T-helper 1 cell treated with Interleukin-12 subunit alpha and Interleukin-12 subunit beta and Interleukin-4 antibody, amounts not matched to agents 30 μg/mL and 1 μg/mL, for 36 hours (primary cell): Measurements from ENCODE around the gene LZTFL1.
"Not testable (repeated sequence)": the region's sequence is repeated elsewhere in the genome, so short reads cannot be mapped to it uniquely, and the experiment has no call there.

Experiments
- H3K27ac Mint-ChIP-seq: one replicate; pipeline ENCODE4 v1.8.0; 2021; ENCODE audit warnings: mild to moderate bottlenecking, mixed read lengths
- H3K27me3 Mint-ChIP-seq: one replicate; pipeline ENCODE4 v1.8.0; 2021; ENCODE audit warnings: low read depth, mixed read lengths
- H3K36me3 Mint-ChIP-seq: one replicate; pipeline ENCODE4 v1.8.0; 2021; ENCODE audit warnings: low read depth, mixed read lengths
- H3K4me1 Mint-ChIP-seq: one replicate; pipeline ENCODE4 v1.8.0; 2021; ENCODE audit warnings: low read depth, mixed read lengths
- H3K4me3 Mint-ChIP-seq: one replicate; pipeline ENCODE4 v1.8.0; 2021; ENCODE audit warnings: mild to moderate bottlenecking, moderate library complexity, mixed read lengths
- H3K9me3 Mint-ChIP-seq: one replicate; pipeline ENCODE4 v1.8.0; 2021; ENCODE audit warnings: mixed read lengths

LZTFL1 gene

DNA sequence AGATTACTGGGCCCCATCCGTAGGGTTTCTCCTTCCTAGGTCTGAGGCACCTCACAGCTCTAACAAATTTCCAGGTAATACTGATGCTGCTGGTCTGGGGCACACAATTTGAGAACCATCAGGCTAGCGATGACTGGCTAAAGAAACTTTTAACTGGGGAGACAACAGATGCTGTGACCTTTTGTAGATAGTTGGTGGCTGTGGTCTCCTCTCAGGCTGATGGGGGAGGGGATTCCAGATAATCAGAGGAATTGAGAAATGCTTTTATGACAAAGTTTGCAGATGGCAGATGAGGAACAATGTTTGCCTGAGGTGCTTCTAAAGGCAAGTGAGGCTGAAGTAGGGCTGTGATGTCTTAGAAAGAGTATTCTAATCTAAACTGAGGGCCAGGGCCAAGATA lies 30.6 kb upstream of the LZTFL1 start:
- no peaks in the 10 kb centered on the region for H3K36me3 Mint-ChIP-seq
- H3K27me3 Mint-ChIP-seq = peaks cover 73% of the 10 kb centered on the region
- no peak overlapping the region for H3K27ac Mint-ChIP-seq
- H3K4me3 Mint-ChIP-seq = no peak overlapping the region
- peaks cover 6% of the 10 kb centered on the region for H3K9me3 Mint-ChIP-seq
- H3K4me1 Mint-ChIP-seq = peaks cover 13% of the 10 kb centered on the region

DNA sequence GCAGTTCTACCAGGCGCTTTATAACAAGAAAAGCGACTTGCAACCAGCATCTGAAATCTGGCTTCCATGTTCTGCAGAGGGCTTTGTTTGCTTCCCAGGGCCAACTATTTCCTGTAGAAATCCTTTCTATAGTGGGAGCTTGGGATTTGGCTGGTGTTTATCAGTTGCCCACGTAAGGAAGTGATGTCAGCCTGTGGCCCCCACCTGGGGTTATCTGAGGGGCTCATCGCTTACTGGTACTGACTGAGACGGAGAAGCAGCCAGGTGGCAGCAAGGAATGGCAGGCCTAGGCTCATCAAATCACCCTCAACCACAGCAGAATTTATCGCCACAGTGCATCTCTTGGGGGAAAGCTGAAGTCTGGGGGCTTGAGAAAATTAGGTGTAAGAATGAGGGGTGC lies 29.9 kb upstream of the LZTFL1 start:
- Mint-ChIP-seq H3K4me1 (peaks cover 13% of the 10 kb centered on the region), H3K36me3 (peaks cover 3% of the 10 kb centered on the region), H3K27me3 (peaks cover 78% of the 10 kb centered on the region), H3K4me3 (no peak overlapping the region), H3K9me3 (peaks cover 6% of the 10 kb centered on the region), H3K27ac (no peak overlapping the region)

DNA sequence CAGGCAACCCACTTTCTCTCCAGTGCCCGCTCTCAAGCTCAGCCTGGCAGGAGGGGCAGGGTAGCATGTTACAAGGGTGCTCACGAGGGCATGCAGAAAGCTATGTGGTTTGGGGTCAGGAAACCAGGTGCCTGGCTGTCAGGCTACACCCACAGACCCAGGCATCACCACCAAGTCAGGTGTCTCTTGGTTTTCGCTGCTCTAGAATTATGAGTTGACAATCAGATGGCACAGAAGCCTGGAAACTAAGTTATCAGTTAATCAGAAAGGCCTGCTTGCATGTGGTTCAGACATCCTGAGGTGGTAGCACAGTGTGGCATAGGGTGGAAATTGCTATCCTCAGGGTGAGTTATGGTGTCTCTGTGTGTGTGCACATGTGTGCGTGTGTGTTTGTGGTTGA lies 28.2 kb upstream of the LZTFL1 start:
- Mint-ChIP-seq H3K4me1 (peaks cover 22% of the 10 kb centered on the region), H3K9me3 (peaks cover 6% of the 10 kb centered on the region), H3K27ac (no peak overlapping the region), H3K36me3 (peaks cover 3% of the 10 kb centered on the region), H3K27me3 (peaks cover 78% of the 10 kb centered on the region), H3K4me3 (no peak overlapping the region)

DNA sequence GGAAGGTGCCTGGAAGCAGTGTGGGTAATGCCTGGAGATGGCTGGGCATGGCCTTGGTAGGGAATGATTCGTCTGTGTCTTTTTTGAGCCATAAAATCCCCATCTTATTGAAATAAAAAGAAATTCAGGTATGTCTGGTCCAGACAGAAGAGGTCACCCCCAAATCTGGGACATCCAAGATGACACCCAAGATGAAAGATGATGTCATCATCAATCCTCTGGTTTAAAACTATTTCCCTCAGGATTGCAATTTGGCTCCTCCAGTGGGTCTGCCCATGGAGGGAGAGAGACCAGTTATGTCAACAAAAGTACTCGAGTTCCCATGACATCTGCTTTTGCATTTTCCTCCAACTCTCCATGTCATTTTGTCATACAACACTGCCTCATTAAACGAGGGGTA lies 27.7 kb upstream of the LZTFL1 start:
- H3K4me3 Mint-ChIP-seq = no peak overlapping the region
- H3K27me3 Mint-ChIP-seq = peaks cover 76% of the 10 kb centered on the region
- H3K27ac Mint-ChIP-seq = no peak overlapping the region
- H3K36me3 Mint-ChIP-seq = peaks cover 3% of the 10 kb centered on the region
- peaks cover 6% of the 10 kb centered on the region for H3K9me3 Mint-ChIP-seq
- H3K4me1 Mint-ChIP-seq = peaks cover 26% of the 10 kb centered on the region

DNA sequence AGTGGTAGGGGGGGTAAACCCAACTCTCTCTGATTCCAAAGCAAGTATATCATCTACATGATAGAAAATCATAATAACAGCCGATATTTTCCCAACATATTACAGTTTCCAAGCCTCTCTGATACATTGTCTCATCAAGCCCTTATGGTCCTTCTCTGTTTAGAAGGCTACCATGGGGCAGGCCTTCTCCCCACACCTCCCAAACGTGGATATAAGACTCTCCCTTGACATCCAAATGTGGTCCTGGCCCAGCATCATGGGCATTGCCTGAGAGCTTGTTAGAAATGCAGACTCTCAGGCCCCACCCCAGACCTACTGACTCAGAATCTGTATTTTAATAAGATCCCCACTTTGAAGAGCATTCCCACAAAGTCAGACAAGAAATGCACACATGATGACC lies 26.7 kb upstream of the LZTFL1 start:
- H3K4me1 Mint-ChIP-seq = peaks cover 28% of the 10 kb centered on the region
- peaks cover 70% of the 10 kb centered on the region for H3K27me3 Mint-ChIP-seq
- H3K36me3 Mint-ChIP-seq = peaks cover 3% of the 10 kb centered on the region
- no peak overlapping the region for H3K4me3 Mint-ChIP-seq
- peaks cover 5% of the 10 kb centered on the region for H3K9me3 Mint-ChIP-seq
- no peak overlapping the region for H3K27ac Mint-ChIP-seq

DNA sequence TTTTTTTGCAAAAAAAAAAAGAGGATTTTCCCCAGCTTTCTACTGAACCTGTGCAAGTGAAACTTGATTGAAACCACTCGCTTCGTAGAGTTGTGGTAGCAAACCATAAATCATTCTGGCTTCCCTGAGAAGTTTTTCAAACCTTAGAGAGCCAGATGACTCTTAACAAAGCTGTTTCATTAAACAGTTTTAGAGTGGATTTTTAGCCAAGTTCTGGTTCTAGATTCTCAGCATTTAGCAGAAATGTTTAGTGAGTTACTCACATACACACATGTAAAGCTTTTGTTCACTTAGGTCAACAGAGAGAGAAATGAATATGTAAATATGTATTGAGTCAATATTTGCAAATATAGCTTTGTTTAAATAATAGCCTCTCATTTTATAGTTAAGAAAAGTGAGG lies 26.3 kb upstream of the LZTFL1 start:
- H3K27me3 Mint-ChIP-seq = peaks cover 71% of the 10 kb centered on the region
- H3K4me3 Mint-ChIP-seq = no peak overlapping the region

DNA sequence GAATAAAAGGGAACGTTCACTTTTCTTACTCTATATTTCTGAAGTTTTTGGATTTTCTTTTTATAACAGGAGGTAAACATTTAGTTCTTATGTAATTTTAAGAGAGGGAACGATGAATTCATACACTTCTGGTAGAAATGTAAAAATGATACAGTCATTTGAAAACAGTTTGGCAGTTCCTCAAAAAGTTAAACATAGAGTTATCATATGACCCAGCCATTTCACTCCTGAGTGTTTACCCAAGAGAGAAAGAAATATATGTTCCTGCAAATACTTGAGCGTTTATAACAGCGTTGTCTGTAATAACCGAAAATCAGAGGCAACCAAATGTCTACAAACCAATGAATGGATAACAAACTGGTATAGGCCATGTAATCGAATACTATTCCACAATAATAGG lies 23.6 kb upstream of the LZTFL1 start:
- Mint-ChIP-seq H3K27ac (no peak overlapping the region), H3K9me3 (peaks cover 13% of the 10 kb centered on the region), H3K27me3 (peaks cover 64% of the 10 kb centered on the region), H3K4me1 (peaks cover 51% of the 10 kb centered on the region), H3K4me3 (no peak overlapping the region), H3K36me3 (peaks cover 9% of the 10 kb centered on the region)

More for the DNA sequence above, 26.3 kb upstream of the LZTFL1 start:
- Mint-ChIP-seq H3K27ac (no peak overlapping the region), H3K4me1 (peaks cover 29% of the 10 kb centered on the region), H3K9me3 (peaks cover 8% of the 10 kb centered on the region), H3K36me3 (peaks cover 7% of the 10 kb centered on the region)

DNA sequence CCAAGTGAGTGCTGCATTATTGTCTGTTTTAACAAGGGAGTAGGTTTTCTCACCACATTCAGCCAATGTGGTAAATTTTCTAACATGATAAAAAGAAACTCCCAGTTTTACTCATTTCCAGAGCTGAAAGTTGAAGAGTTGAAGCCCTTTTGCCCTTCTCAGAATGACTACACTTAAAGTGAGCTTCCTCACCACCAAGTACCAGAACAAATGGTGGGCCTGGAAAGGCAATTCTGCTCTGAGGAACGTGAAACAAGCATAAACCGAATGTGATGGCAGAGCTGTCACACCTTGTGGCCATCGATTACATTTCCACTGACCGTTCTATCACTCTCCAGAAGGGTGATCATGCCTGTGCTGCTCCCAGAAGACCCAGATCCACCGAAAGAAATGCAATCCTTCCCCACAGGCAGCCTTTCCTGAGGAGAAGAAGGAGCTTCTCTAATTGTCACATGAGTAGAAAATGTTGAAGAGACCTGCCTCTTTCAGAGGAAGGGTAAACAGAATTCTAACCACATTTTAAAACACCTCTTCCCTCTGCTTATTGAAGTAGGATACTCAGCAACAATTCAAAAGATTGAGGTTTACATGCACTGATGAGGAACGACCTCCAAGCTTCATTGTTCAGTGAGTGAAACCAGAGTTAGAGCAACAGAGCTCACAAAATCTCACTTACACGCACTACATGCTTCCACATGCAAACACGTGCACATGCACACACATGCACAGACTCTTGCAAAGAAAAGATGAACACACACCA lies 23.0 kb upstream of the LZTFL1 start:
- Mint-ChIP-seq H3K4me3 (peak overlapping the region; percentile 45), H3K9me3 (peaks cover 13% of the 10 kb centered on the region), H3K27me3 (peaks cover 58% of the 10 kb centered on the region), H3K36me3 (peaks cover 9% of the 10 kb centered on the region), H3K4me1 (peaks cover 46% of the 10 kb centered on the region), H3K27ac (peak overlapping the region; percentile 72)

DNA sequence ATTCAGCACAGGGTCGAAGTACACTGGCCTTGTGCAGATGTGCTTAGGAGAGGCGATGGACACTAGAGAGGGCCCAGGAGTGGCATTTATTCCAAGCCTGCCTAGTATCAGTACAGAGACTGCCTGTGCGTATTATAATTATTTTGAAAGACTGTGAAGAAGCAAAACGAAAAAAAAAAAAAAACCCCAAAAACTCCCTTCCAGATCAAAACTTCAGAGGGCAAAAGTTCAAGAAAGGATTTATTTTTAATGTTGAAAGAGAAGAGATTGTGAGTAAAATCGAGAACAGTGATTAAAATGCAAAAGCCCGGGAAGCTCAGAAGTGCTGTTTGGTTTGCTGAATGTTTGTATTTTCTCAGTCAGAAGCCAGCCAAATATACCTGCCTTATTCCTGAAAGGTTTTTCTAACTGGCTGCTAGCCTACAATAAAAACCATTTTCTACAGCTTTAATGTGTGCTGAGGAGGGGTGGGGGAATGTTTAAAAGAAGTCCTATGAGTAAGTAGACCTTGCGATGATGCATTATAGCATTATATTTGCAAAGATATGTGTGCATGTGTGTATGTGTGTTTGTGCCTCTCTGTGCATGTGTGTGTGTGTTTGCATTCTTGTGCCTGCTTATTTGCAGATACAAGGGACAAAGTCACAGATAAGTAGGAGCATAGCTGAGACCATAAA lies 19.3 kb upstream of the LZTFL1 start:
- peak overlapping the region; percentile 18 for H3K4me3 Mint-ChIP-seq
- H3K27ac Mint-ChIP-seq = peak overlapping the region; percentile 55
- H3K27me3 Mint-ChIP-seq = peaks cover 52% of the 10 kb centered on the region
- peaks cover 23% of the 10 kb centered on the region for H3K9me3 Mint-ChIP-seq
- H3K4me1 Mint-ChIP-seq = peaks cover 40% of the 10 kb centered on the region
- peaks cover 9% of the 10 kb centered on the region for H3K36me3 Mint-ChIP-seq

DNA sequence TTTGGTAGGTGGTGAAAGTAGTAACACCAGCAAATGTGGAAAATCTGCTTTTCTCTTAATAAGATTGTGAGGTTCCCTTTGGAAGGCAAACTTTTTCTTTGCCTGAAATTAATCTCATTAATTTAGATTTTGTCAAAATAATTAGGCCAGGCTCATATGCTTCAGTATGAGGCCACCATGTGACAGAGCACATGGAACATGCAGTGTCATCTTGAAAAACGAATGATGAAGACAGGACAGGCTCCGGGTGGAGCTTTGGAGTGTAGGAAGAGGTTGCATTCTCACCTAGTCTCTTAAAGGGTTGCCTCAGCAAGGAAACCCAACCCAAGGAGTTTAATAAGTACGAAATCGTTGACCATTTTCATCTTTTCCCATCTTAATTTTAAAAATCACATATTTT lies 18.6 kb upstream of the LZTFL1 start:
- H3K9me3 Mint-ChIP-seq = peaks cover 28% of the 10 kb centered on the region
- H3K36me3 Mint-ChIP-seq = peaks cover 11% of the 10 kb centered on the region
- H3K4me3 Mint-ChIP-seq = no peak overlapping the region
- H3K27ac Mint-ChIP-seq = no peak overlapping the region
- peaks cover 52% of the 10 kb centered on the region for H3K27me3 Mint-ChIP-seq
- H3K4me1 Mint-ChIP-seq = peaks cover 34% of the 10 kb centered on the region

DNA sequence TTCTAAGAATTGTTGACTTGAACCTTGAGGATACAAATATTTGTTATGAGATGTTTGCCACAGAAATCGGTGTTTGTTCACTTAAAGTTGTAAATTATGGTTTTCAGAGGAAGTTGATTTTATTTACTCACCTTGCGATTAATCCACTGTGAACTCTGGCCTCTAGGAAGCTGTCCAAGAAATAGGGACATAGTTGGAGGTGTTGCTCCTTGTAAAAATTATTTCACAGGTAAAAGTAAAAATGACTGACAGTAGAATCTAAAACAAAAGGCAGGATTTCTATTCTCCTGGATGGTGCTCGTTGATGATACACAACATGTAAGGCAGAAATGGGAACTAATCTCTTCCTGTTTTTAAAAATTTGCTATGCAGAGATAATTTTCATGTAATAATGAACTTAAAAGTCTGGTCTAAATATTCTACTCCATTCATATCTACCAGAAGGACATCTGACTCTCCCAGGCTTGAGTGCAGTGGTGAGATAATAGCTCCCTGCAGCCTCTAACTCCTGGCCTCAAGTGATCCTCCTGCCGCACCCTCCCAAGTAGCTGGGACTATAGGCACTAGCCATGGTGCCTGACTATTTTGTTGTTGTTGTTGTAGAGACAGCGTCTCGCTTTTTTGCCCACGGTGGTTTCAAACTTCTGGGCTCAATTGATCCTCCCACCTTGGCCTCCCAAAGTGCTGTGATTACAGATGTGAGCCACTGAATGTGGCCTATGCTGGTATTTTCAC lies 17.1 kb upstream of the LZTFL1 start:
- H3K9me3 Mint-ChIP-seq = peaks cover 30% of the 10 kb centered on the region
- peaks cover 62% of the 10 kb centered on the region for H3K27me3 Mint-ChIP-seq
- H3K4me3 Mint-ChIP-seq = no peak overlapping the region
- H3K4me1 Mint-ChIP-seq = peaks cover 26% of the 10 kb centered on the region
- no peak overlapping the region for H3K27ac Mint-ChIP-seq
- H3K36me3 Mint-ChIP-seq = peaks cover 11% of the 10 kb centered on the region

DNA sequence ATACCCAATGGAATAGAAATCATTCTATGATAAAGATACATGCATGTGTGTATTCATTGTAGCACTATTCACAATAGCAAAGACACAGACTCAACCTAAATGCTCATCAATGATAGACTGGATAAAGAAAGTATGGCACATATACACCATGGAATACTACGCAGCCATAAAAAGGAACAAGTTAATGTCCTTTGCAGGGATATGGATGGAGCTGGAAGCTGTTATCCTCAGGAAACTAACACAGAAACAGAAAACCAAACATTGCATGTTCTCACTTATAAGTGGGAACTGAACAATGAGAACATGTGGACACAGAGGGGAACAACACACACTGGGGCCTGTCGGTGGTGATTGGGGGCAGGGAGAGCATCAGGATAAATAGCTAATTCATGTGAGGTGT lies 15.1 kb upstream of the LZTFL1 start:
- H3K9me3 Mint-ChIP-seq = peaks cover 17% of the 10 kb centered on the region
- not testable (repeated sequence) for H3K27ac Mint-ChIP-seq, H3K4me3 Mint-ChIP-seq, H3K36me3 Mint-ChIP-seq
- peaks cover 21% of the 10 kb centered on the region for H3K4me1 Mint-ChIP-seq
- H3K27me3 Mint-ChIP-seq = peaks cover 57% of the 10 kb centered on the region

DNA sequence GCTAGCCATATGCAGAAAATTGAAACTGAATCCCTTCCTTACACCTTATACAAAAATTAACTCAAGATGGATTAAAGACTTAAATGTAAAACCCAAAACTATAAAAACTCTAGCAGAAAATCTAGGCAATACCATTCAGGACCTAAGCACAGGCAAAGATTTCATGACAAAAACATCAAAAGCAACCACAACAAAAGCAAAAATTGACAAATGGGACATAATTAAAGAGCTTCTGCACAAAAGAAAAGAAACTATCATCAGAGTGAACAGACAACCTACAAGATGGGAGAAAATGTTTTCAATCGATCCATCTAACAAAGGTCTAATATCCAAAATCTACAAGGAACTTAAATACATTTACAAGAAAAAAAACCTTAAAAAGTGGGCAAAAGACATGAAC lies 14.4 kb upstream of the LZTFL1 start:
- H3K27ac Mint-ChIP-seq, H3K36me3 Mint-ChIP-seq, H3K4me3 Mint-ChIP-seq: not testable (repeated sequence)
- Mint-ChIP-seq H3K27me3 (peaks cover 63% of the 10 kb centered on the region), H3K9me3 (peaks cover 17% of the 10 kb centered on the region), H3K4me1 (peaks cover 17% of the 10 kb centered on the region)

DNA sequence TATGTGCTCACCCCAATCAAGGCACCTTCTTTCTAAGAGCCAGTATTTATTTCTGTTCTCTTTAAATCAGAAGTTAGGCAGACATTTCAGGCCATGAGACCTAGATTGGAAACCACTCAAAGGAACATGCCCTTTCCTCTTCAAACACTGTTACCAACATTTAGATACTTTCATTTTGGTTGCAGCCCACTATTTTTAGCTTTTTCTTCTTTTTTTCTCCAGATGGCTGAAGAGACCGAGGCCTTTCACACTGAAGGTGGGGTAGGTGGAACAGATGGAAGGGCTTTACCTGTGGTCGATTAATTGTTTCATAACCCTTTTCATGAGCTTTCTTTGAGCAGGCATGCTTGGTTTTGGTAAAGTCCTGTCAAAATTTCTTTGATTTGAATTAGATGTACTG lies 10.9 kb upstream of the LZTFL1 start:
- Mint-ChIP-seq H3K27me3 (peaks cover 85% of the 10 kb centered on the region), H3K4me1 (peaks cover 11% of the 10 kb centered on the region), H3K36me3 (peaks cover 5% of the 10 kb centered on the region), H3K4me3 (peak overlapping the region; percentile 23), H3K9me3 (peaks cover 17% of the 10 kb centered on the region), H3K27ac (no peak overlapping the region)

DNA sequence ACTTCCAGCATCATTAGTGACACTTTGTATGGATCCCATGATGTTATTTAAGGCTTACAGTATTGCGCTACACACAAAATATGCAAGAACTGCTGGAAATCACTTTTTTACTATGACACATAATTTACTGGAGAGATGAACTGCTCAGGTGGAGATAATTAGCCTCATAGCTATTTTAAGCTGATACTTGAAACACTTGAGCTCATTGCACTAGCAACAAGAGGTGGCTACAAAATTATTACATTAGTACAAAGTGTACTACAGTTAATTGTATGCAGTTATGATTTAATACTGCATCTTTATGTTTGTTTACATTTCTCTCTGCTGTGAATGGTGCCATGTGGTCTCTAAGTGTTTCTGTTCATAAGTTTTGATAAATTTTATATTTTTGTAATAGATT lies 6.5 kb upstream of the LZTFL1 start:
- H3K36me3 Mint-ChIP-seq = peaks cover 2% of the 10 kb centered on the region
- H3K4me1 Mint-ChIP-seq = peaks cover 15% of the 10 kb centered on the region
- peaks cover 82% of the 10 kb centered on the region for H3K27me3 Mint-ChIP-seq
- H3K9me3 Mint-ChIP-seq = no peaks in the 10 kb centered on the region
- H3K4me3 Mint-ChIP-seq = no peak overlapping the region
- no peak overlapping the region for H3K27ac Mint-ChIP-seq
